H9 (cell line): ENCODE data around the gene CHRM5. TPM values are rescaled to one million over a fixed set of nuclear protein-coding genes. Genes with fewer than 3 reads are reported as not detected.
A peak's percentile ranks its signal among the peaks of the same experiment; 100 is the strongest.

Experiments used
- DNase-seq: peaks from one replicate; pipeline ENCODE4 v3.0.0-alpha.2; 2017
- H2AFZ ChIP-seq: one replicate; pipeline ENCODE4 v1.6.1; 2013; ENCODE audit warnings: mild to moderate bottlenecking, low read length, control low read depth, moderate library complexity
- H2AK5ac ChIP-seq: 2 replicates; pipeline ENCODE4 v1.6.1; 2013; ENCODE audit warnings: low read length, control low read depth, mixed read lengths; ENCODE audit not compliant: insufficient read length
- H2BK120ac ChIP-seq: one replicate; pipeline ENCODE4 v1.6.1; 2013; ENCODE audit warnings: low read depth, mild to moderate bottlenecking, low read length, control low read depth, inconsistent platforms; ENCODE audit not compliant: poor library complexity, severe bottlenecking
- H2BK12ac ChIP-seq: 2 replicates; pipeline ENCODE4 v1.6.1; 2013; ENCODE audit warnings: low read length, control low read depth, mixed read lengths, low read depth; ENCODE audit not compliant: insufficient read length
- H2BK15ac ChIP-seq: 2 replicates; pipeline ENCODE4 v1.6.1; 2013; ENCODE audit warnings: low read depth, low read length, control low read depth
- H2BK20ac ChIP-seq: one replicate; pipeline ENCODE4 v1.6.1; 2013; ENCODE audit warnings: low read depth, mild to moderate bottlenecking, low read length, control low read depth, inconsistent platforms; ENCODE audit not compliant: poor library complexity, severe bottlenecking
- H2BK5ac ChIP-seq: 2 replicates; pipeline ENCODE4 v1.6.1; 2013; ENCODE audit warnings: low read length, control low read depth, mixed read lengths; ENCODE audit not compliant: insufficient read length
- H3K14ac ChIP-seq: 2 replicates; pipeline ENCODE4 v1.6.1; 2013; ENCODE audit warnings: low read length, control low read depth; ENCODE audit not compliant: insufficient read depth
- H3K18ac ChIP-seq: 2 replicates; pipeline ENCODE4 v1.6.1; 2013; ENCODE audit warnings: low read depth, mild to moderate bottlenecking, mixed read lengths, low read length, control low read depth; ENCODE audit not compliant: insufficient read length
- H3K23ac ChIP-seq: 2 replicates; pipeline ENCODE4 v1.6.1; 2013; ENCODE audit warnings: low read length, control low read depth, mixed read lengths, low read depth; ENCODE audit not compliant: insufficient read length
- H3K23me2 ChIP-seq: 2 replicates; pipeline ENCODE4 v1.6.1; 2013; ENCODE audit warnings: low read depth, mild to moderate bottlenecking, mixed read lengths, low read length, control low read depth; ENCODE audit not compliant: insufficient read length, poor library complexity, severe bottlenecking
- H3K27ac ChIP-seq: 2 replicates; pipeline ENCODE4 v1.5.1; 2013; ENCODE audit warnings: low read length, control low read depth, mixed read lengths, low read depth; ENCODE audit not compliant: insufficient read length
- H3K27me3 ChIP-seq: 2 replicates; pipeline ENCODE4 v1.6.1; 2013; ENCODE audit warnings: low read length, control low read depth, inconsistent platforms; ENCODE audit not compliant: insufficient read depth
- H3K4ac ChIP-seq: 2 replicates; pipeline ENCODE4 v1.6.1; 2013; ENCODE audit warnings: low read depth, mild to moderate bottlenecking, control low read depth, inconsistent platforms, low read length, moderate library complexity
- H3K4me1 ChIP-seq: 2 replicates; pipeline ENCODE4 v1.6.1; 2013; ENCODE audit warnings: low read length, control low read depth, inconsistent platforms; ENCODE audit not compliant: insufficient read depth
- H3K4me2 ChIP-seq: 2 replicates; pipeline ENCODE4 v1.6.1; 2013; ENCODE audit warnings: low read length, control low read depth, mixed read lengths; ENCODE audit not compliant: insufficient read length, insufficient read depth
- H3K56ac ChIP-seq: 2 replicates; pipeline ENCODE4 v1.6.1; 2013; ENCODE audit warnings: low read depth, mild to moderate bottlenecking, mixed read lengths, low read length, control low read depth; ENCODE audit not compliant: insufficient read length
- H3K79me1 ChIP-seq: 2 replicates; pipeline ENCODE4 v1.6.1; 2013; ENCODE audit warnings: low read depth, mild to moderate bottlenecking, moderate library complexity, low read length, control low read depth, inconsistent platforms; ENCODE audit not compliant: insufficient read depth, poor library complexity, severe bottlenecking
- H3K79me2 ChIP-seq: 2 replicates; pipeline ENCODE4 v1.6.1; 2013; ENCODE audit warnings: low read length, control low read depth, inconsistent platforms; ENCODE audit not compliant: insufficient read depth
- H3K9ac ChIP-seq: 2 replicates; pipeline ENCODE4 v1.6.1; 2013; ENCODE audit warnings: low read length, control low read depth, mixed read lengths; ENCODE audit not compliant: insufficient read length; ENCODE audit errors: extremely low read depth
- H3K9me3 ChIP-seq: one replicate; pipeline ENCODE4 v1.6.1; 2013; ENCODE audit warnings: low read depth, low read length, inconsistent platforms; ENCODE audit not compliant: control insufficient read depth
- H3T11ph ChIP-seq: one replicate; pipeline ENCODE4 v1.6.1; 2013; ENCODE audit warnings: mild to moderate bottlenecking, low read length, control low read depth, inconsistent platforms
- H4K20me1 ChIP-seq: one replicate; pipeline ENCODE4 v1.6.1; 2013; ENCODE audit not compliant: control insufficient read depth, insufficient read length, insufficient read depth
- H4K5ac ChIP-seq: 2 replicates; pipeline ENCODE4 v1.6.1; 2013; ENCODE audit warnings: low read depth, mild to moderate bottlenecking, mixed read lengths, low read length, control low read depth; ENCODE audit not compliant: insufficient read length
- H4K8ac ChIP-seq: replicated peaks from 2 replicates; pipeline ENCODE4 v1.6.1; 2013; ENCODE audit warnings: low read length, control low read depth, mixed read lengths, low read depth; ENCODE audit not compliant: insufficient read length
- H4K91ac ChIP-seq: 2 replicates; pipeline ENCODE4 v1.6.1; 2013; ENCODE audit warnings: low read depth, mild to moderate bottlenecking, moderate library complexity, mixed read lengths, low read length, control low read depth; ENCODE audit not compliant: insufficient read length
- H3K27ac Mint-ChIP-seq, 3 experiments: 2 replicates in 2 of 3; 3 replicates in 1 of 3; pipeline ENCODE4 v1.8.0; 2020 to 2021; ENCODE audit warnings: mixed read lengths in 3 of 3, mild to moderate bottlenecking in 1 of 3, moderate library complexity in 1 of 3
- H3K27me3 Mint-ChIP-seq: 2 replicates; pipeline ENCODE4 v1.8.0; 2021; ENCODE audit warnings: low read depth, mild to moderate bottlenecking, moderate library complexity, mixed read lengths
- H3K36me3 Mint-ChIP-seq, 3 experiments: 2 replicates in 2 of 3; 3 replicates in 1 of 3; pipeline ENCODE4 v1.8.0; 2020 to 2021; ENCODE audit warnings: low read depth in 3 of 3, mixed read lengths in 3 of 3; ENCODE audit not compliant: insufficient read depth in 1 of 3
- H3K4me1 Mint-ChIP-seq, 2 experiments: 2 replicates each; pipeline ENCODE4 v1.8.0; 2020; ENCODE audit warnings: mixed read lengths in 2 of 2
- H3K4me3 Mint-ChIP-seq, 2 experiments: 2 replicates in 1 of 2; 3 replicates in 1 of 2; pipeline ENCODE4 v1.8.0; 2020 to 2021; ENCODE audit warnings: mild to moderate bottlenecking in 2 of 2, mixed read lengths in 2 of 2, moderate library complexity in 1 of 2
- H3K9me3 Mint-ChIP-seq, 2 experiments: 2 replicates in 1 of 2; 3 replicates in 1 of 2; pipeline ENCODE4 v1.8.0; 2020; ENCODE audit warnings: mild to moderate bottlenecking in 2 of 2, mixed read lengths in 2 of 2, moderate library complexity in 1 of 2
- CTCF ChIP-seq: fragments of 200-600 bp; sonication (generic); conservative IDR thresholded peaks from 3 replicates; pipeline ENCODE4 v1.8.0; 2021; ENCODE audit warnings: antibody characterized with exemption, mild to moderate bottlenecking
- WGBS: extraction: QIAGEN DNeasy Blood & Tissue Kit; methylation state at CpG from one replicate; pipeline ENCODE4 v1.1.7; 2013; ENCODE audit warnings: missing lambda C conversion rate, low lambda C conversion rate, mixed read lengths; ENCODE audit not compliant: insufficient read length; ENCODE audit errors: extremely low coverage; 5-methylcytosine and 5-hydroxymethylcytosine counted together
- total RNA-seq: library from RNA; stranded (reverse); gene quantifications from 2 replicates; pipeline ENCODE4 v1.2.1, GENCODE V29; 2021

CHRM5 gene
- total RNA-seq, 1 experiment from 2014 or later, result not detected

GRCh38 chr15:33963831-33964664 lies 4.2 kb upstream of the CHRM5 start:
- no peak overlapping the region for H3K27ac Mint-ChIP-seq
- Histone ChIP-seq H4K5ac (no peak overlapping the region), H2BK5ac (no peak overlapping the region), H2BK12ac (no peak overlapping the region), H3K23me2 (no peaks in the 10 kb centered on the region), H3K9ac (no peak overlapping the region), H3K56ac (no peak overlapping the region), H3T11ph (no peak overlapping the region), H2BK120ac (no peak overlapping the region), H2AK5ac (no peak overlapping the region), H3K18ac (no peak overlapping the region), H4K20me1 (no peaks in the 10 kb centered on the region), H2BK15ac (no peak overlapping the region), H4K8ac (no peak overlapping the region), H2BK20ac (no peak overlapping the region), H3K4ac (no peak overlapping the region), H3K27ac (no peak overlapping the region), H2AFZ (no peak overlapping the region), H3K9me3 (no peaks in the 10 kb centered on the region), H3K27me3 (no peaks in the 10 kb centered on the region), H3K4me1 (no peaks in the 10 kb centered on the region), H3K14ac (no peak overlapping the region), H3K23ac (no peak overlapping the region), H4K91ac (no peak overlapping the region), H3K79me1 (no peaks in the 10 kb centered on the region), H3K79me2 (no peaks in the 10 kb centered on the region), H3K4me2 (no peak overlapping the region)
- peaks cover 0 to 7% of the 10 kb centered on the region in 2 experiments; a peak in 2 of 4 replicates for H3K4me1 Mint-ChIP-seq
- H3K27me3 Mint-ChIP-seq, result no peaks in the 10 kb centered on the region
- no peak overlapping the region for H3K4me3 Mint-ChIP-seq
- WGBS, result no CpG with 5 or more reads among the region's 8 CpGs
- DNase-seq, result no peak
- no peaks in the 10 kb centered on the region for H3K36me3 Mint-ChIP-seq
- peak; percentile 86 for TF ChIP-seq CTCF
- no peaks in the 10 kb centered on the region for H3K9me3 Mint-ChIP-seq
